C4-2B (cell line): Measurements from ENCODE around the gene CELF3.

Source experiments
- ZFX ChIP-seq: fragments of 450-650 bp; IDR thresholded peaks from 2 replicates; pipeline ENCODE4 v1.6.1; 2017
- TF ChIP-seq, protein P1 (sequence below): fragments of 450-650 bp; conservative IDR thresholded peaks from 2 replicates; pipeline ENCODE4 v1.5.1; 2017; ENCODE audit warnings: mild to moderate bottlenecking

DNA sequence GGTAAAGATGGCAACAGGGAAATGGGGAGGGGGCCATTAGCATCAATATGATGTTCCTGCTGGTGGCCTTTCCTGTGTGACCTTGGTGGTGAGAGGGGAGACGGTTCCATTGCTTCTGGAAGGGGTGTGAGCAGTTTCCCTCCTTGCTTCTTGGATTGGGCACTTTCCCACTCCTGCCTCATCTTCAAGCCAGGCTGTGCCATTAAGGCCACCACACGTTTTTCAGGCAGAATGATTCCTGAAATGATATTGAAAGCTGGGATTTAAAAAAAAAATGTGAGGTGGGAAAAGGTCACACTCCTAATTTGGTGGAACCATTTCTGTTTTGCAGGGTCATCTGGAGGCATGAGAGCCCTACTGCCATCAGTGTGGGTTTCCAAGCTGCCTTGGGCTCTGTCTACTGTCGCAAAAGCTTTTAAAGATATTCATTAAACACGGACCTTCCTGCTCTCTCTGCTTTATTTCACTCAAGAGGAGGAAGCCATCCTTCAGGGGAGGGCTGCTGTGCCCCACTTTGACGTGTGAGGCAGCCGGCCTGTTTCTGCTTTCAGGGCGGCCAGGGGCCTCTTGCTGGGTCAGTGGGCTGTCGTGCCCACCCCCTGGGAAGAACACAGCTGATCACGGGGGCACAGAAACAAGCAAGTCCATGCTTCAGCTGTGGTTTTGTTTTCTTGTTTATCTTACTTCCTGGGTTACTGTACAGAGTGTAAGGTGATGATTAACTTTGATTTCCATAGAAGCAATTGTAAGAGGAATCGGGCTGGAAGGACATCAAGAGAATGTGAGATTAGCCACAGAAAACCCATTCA lies 12.8 kb upstream of the CELF3 start:
- TF ChIP-seq, protein P1, sequence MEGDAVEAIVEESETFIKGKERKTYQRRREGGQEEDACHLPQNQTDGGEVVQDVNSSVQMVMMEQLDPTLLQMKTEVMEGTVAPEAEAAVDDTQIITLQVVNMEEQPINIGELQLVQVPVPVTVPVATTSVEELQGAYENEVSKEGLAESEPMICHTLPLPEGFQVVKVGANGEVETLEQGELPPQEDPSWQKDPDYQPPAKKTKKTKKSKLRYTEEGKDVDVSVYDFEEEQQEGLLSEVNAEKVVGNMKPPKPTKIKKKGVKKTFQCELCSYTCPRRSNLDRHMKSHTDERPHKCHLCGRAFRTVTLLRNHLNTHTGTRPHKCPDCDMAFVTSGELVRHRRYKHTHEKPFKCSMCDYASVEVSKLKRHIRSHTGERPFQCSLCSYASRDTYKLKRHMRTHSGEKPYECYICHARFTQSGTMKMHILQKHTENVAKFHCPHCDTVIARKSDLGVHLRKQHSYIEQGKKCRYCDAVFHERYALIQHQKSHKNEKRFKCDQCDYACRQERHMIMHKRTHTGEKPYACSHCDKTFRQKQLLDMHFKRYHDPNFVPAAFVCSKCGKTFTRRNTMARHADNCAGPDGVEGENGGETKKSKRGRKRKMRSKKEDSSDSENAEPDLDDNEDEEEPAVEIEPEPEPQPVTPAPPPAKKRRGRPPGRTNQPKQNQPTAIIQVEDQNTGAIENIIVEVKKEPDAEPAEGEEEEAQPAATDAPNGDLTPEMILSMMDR, result no peak
- TF ChIP-seq ZFX, result no peak
